ENCODE measurements around the gene ERICH6. TPM values are rescaled to one million over a fixed set of nuclear protein-coding genes. Genes with fewer than 3 reads are reported as not detected.

Gene ERICH6
- total RNA-seq, 4 donors from 2014 or later: 0.68 TPM; not detected in 3

- peaks cover 53% of the 10 kb centered on the region for H3K4me1 ChIP-seq
- TF ChIP-seq, protein P1, sequence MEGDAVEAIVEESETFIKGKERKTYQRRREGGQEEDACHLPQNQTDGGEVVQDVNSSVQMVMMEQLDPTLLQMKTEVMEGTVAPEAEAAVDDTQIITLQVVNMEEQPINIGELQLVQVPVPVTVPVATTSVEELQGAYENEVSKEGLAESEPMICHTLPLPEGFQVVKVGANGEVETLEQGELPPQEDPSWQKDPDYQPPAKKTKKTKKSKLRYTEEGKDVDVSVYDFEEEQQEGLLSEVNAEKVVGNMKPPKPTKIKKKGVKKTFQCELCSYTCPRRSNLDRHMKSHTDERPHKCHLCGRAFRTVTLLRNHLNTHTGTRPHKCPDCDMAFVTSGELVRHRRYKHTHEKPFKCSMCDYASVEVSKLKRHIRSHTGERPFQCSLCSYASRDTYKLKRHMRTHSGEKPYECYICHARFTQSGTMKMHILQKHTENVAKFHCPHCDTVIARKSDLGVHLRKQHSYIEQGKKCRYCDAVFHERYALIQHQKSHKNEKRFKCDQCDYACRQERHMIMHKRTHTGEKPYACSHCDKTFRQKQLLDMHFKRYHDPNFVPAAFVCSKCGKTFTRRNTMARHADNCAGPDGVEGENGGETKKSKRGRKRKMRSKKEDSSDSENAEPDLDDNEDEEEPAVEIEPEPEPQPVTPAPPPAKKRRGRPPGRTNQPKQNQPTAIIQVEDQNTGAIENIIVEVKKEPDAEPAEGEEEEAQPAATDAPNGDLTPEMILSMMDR (IDR thresholded peaks at IDR 0.05): no peak
- TF ChIP-seq EP300 (IDR thresholded peaks at IDR 0.05) (no peak), POLR2AphosphoS5 (IDR thresholded peaks at IDR 0.05) (no peak)
Observed at GRCh38 chr3:150742679-150743078, 39.0 kb upstream of the ERICH6 start.

GRCh38 chr3:150742141-150742523 is 38.4 kb upstream of the ERICH6 start:
- Histone ChIP-seq H3K9me3 (no peaks in the 10 kb centered on the region), H3K27me3 (no peaks in the 10 kb centered on the region), H3K4me1 (peaks cover 54% of the 10 kb centered on the region), H3K27ac (no peak overlapping the region), H3K4me3 (no peak overlapping the region), H3K36me3 (peaks cover 18% of the 10 kb centered on the region)
- TF ChIP-seq EP300 (IDR thresholded peaks at IDR 0.05) (no peak), POLR2A (IDR thresholded peaks at IDR 0.05) (no peak), POLR2AphosphoS5 (IDR thresholded peaks at IDR 0.05) (no peak)
- TF ChIP-seq, protein P1 (IDR thresholded peaks at IDR 0.05): no peak
- no peak for DNase-seq (ENCODE audit: low spot score in 2 of 2)
- WGBS: 93% methylated on average over 15 of the region's 15 CpGs

More at GRCh38 chr3:150742679-150743078, 39.0 kb upstream of the ERICH6 start:
- no peak overlapping the region for H3K4me3 ChIP-seq
- 93% methylated on average over 4 of the region's 4 CpGs for WGBS
- peaks cover 18% of the 10 kb centered on the region for H3K36me3 ChIP-seq
- no peaks in the 10 kb centered on the region for H3K9me3 ChIP-seq
- no peaks in the 10 kb centered on the region for H3K27me3 ChIP-seq
- DNase-seq (ENCODE audit: low spot score in 2 of 2): no peak
- H3K27ac ChIP-seq: no peak overlapping the region

DNA sequence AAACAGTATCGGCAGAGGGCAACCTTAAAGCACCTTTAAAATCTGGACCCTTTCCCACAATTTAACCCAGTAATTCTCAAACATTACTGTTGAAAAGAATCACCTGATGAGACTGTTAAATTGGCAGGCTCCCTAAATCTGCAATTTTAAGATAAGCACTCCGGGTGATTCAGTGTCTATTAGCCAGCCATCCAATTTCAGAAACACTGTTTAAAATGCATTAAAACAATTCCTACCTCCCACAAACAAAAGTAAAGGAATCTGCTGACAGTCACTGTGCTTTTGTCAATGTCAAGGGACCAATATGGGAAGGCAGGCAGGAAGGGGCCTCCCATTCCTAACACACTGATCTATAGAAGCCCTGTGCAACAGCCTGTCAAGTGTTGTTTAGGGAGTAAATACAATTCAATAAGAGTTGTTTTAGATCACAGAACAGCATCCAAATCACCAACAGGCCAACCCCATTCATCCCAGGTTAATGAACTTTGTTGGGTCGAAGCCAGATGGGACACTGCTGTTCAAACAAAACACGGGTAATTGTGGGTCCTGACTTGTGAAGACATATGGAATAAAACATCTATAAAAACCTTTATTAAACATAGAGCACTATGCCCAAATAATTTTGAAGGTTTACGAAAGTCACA is 37.9 kb upstream of the ERICH6 start:
- no peak overlapping the region for H3K4me3 ChIP-seq
- H3K27me3 ChIP-seq: no peaks in the 10 kb centered on the region
- no peak for DNase-seq (ENCODE audit: low spot score in 2 of 2)
- peaks cover 18% of the 10 kb centered on the region for H3K36me3 ChIP-seq
- no peak overlapping the region for H3K27ac ChIP-seq
- WGBS: 67% methylated on average over 5 of the region's 5 CpGs
- H3K9me3 ChIP-seq: no peaks in the 10 kb centered on the region
- H3K4me1 ChIP-seq: peaks cover 54% of the 10 kb centered on the region
- TF ChIP-seq POLR2AphosphoS5 (IDR thresholded peaks at IDR 0.05) (no peak), EP300 (IDR thresholded peaks at IDR 0.05) (no peak), POLR2A (IDR thresholded peaks at IDR 0.05) (no peak)
- TF ChIP-seq, protein P1 (IDR thresholded peaks at IDR 0.05): no peak

- H3K4me3 ChIP-seq: no peak overlapping the region
- no peaks in the 10 kb centered on the region for H3K27me3 ChIP-seq
- no peak overlapping the region for H3K27ac ChIP-seq
- H3K9me3 ChIP-seq: no peaks in the 10 kb centered on the region
- no peak for DNase-seq (ENCODE audit: low spot score in 2 of 2)
- H3K36me3 ChIP-seq: peaks cover 18% of the 10 kb centered on the region
- WGBS: 86% methylated on average over 11 of the region's 12 CpGs
- no peak for TF ChIP-seq EP300 (IDR thresholded peaks at IDR 0.05)
- no peak for TF ChIP-seq POLR2A (IDR thresholded peaks at IDR 0.05)
- TF ChIP-seq POLR2AphosphoS5 (IDR thresholded peaks at IDR 0.05): no peak
- TF ChIP-seq, protein P1 (IDR thresholded peaks at IDR 0.05): no peak
- H3K4me1 ChIP-seq: peaks cover 47% of the 10 kb centered on the region
Observed at GRCh38 chr3:150740733-150741496, 37.2 kb upstream of the ERICH6 start.

DNA sequence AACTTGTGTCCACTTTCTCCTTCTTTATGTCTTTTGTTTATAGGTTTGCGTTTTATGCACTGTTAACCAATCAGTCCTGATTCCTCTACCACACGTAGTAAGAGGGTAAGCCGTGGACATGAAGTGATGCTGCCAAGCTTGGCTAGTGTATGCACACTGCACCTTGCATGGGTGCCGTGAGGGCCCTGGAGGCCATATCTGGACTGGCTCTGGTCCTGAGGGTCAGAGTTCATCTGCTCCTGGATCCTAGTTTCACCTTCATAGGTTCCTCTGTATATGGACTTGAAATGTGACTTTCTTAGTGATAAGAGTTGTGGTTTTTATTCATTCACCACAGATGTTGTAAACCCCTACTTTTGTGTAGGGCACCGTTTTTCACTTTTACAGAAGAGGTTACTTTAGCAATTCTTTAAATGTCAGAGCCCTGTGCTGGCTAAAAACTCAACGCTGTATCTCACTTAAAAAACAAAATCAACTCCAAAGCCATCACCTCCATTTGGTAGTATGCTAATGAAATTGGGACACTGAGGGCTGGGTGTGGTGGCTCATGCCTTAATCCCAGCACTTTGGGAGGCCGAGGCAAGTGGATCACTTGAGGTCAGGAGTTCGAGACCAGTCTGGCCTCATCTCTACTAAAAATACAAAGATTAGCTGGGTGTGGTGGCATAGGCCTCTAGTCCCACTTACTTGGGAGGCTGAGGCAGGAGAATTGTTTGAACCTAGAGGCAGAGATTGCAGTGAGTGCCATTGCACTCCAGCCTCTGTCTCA is 36.3 kb upstream of the ERICH6 start:
- H3K9me3 ChIP-seq: no peaks in the 10 kb centered on the region
- WGBS: 88% methylated on average over 8 of the region's 8 CpGs
- no peak overlapping the region for H3K27ac ChIP-seq
- peaks cover 18% of the 10 kb centered on the region for H3K36me3 ChIP-seq
- peaks cover 44% of the 10 kb centered on the region for H3K4me1 ChIP-seq
- TF ChIP-seq POLR2AphosphoS5 (IDR thresholded peaks at IDR 0.05) (no peak), EP300 (IDR thresholded peaks at IDR 0.05) (no peak), POLR2A (IDR thresholded peaks at IDR 0.05) (no peak)
- TF ChIP-seq, protein P1 (IDR thresholded peaks at IDR 0.05): no peak
- no peaks in the 10 kb centered on the region for H3K27me3 ChIP-seq
- no peak for DNase-seq (ENCODE audit: low spot score in 2 of 2)
- H3K4me3 ChIP-seq: no peak overlapping the region
